Right cardiac atrium (tissue), 5 donors: ENCODE measurements around the gene IPO13. TPM values are rescaled to one million over a fixed set of nuclear protein-coding genes. Genes with fewer than 3 reads are reported as not detected.

Experiments
- ATAC-seq, 2 donors: fragments of 200-7000 bp; cut with Tn5 transposase; one replicate each; pipeline versions ENCODE4 v1.8.0 to v1.9.1; 2020; ENCODE audit warnings: moderate library complexity in 2 of 2, mild to moderate bottlenecking in 1 of 2
- DNase-seq, 3 donors: peaks; one replicate each; pipeline ENCODE4 v3.0.0-alpha.2; 2020
- H3K27ac ChIP-seq: one replicate; pipeline ENCODE4 v1.5.1; 2013; ENCODE audit warnings: mild to moderate bottlenecking, low read length, control low read depth, moderate library complexity
- H3K27me3 ChIP-seq: one replicate; pipeline ENCODE4 v1.6.1; 2013; ENCODE audit not compliant: control insufficient read depth, insufficient read depth
- H3K4me1 ChIP-seq: one replicate; pipeline ENCODE4 v1.6.1; 2013; ENCODE audit warnings: low read length; ENCODE audit not compliant: control insufficient read depth, insufficient read depth
- H3K4me3 ChIP-seq: one replicate; pipeline ENCODE4 v1.5.1; 2013; ENCODE audit warnings: low read length, control low read depth
- H3K9me3 ChIP-seq: one replicate; pipeline ENCODE4 v1.6.1; 2013; ENCODE audit warnings: low read length; ENCODE audit not compliant: control insufficient read depth
- WGBS: extraction: QIAGEN DNeasy Blood & Tissue Kit; methylation state at CpG from one replicate; pipeline ENCODE4 v1.1.7; 2013; 5-methylcytosine and 5-hydroxymethylcytosine counted together
- intact Hi-C, 4 donors: fragments of 100-400 bp; cut with DNase I; formaldehyde crosslinking; loops; one replicate each; pipeline versions ENCODE4 v1.11.0 to v1.14.0; 2022 to 2023
- polyA plus RNA-seq: library from polyadenylated mRNA; stranded (reverse); fragments of 200-250 nt; gene quantifications from one replicate; pipeline ENCODE4 v1.2.3, GENCODE V29; 2013
- total RNA-seq, 4 donors: library from RNA; stranded (reverse); fragmentation: NEBNext Ultra II Directional; extraction: Animal tissue kit (Norgen Biotek cat#: 25700); gene quantifications; one replicate each; pipeline ENCODE4 v1.2.1, GENCODE V29; 2021
- donor health status: healthy with polysubstance abuse.
- donor health status: DM: no; HTN: yes; CAD: no.
- donor health status: DM: no; HTN: no; CAD: no.
- donor health status: DM: no; HTN: yes; CAD: no; lungs with severe emphysema.
- donor health status: DM: yes; HTN: yes; CAD: no.

The IPO13 gene
- total and polyA plus RNA-seq, 5 donors = 18.6 to 31.2 (median 28.7) TPM

DNA sequence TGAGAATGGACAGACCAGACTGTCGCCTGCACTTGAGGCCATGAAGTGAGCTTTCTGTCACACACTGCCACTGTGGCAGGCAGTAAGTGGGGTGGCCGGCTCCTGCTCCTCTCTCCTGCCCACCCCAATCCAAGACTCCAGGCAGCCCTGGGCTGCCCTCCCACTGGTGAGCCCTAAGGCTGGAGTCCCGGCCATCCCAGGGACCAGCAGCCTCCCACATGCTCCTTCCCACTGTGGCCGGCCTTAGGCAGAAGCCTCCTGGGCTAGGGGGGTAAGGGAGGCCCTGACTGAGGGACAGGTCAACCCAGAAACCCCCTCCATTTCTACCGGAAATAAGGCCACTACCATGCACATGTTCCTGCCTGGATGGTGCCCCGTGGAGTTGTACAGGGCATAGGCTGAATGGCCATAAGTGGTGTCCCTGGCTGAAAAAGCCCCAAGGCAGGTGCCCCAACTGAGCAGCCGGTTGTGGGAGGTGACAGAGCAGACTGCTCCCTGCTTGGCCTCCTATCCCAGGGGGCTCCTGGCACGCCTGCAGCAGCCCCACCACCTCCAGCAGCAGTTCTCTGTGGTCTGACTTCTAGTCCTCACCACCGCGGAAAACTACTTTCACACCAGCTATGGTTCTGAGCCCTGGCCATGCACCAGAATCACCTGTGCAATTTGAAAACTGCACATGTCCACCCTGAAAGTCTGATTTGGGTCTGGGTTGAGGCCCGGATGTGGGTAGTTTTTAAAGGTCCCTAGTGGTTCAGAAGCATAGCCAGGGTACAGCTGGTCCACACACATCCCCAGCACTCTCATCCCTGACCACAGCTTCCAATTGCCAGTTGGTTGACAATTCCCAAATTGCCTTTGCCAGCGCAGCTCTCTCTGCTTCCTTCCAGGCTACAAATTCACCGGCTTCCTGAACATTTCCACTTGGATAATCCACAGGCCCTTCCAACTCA, 14.8 kb upstream of the IPO13 start:
- intact Hi-C loops = loop anchor here in 1 of 4 donors (5.0 kb wide), 1 partner anchor 170 kb away; no protein-coding TSS in a partner anchor
- Histone ChIP-seq H3K4me1 (peaks cover 4% of the 10 kb centered on the region), H3K27ac (no peak overlapping the region), H3K27me3 (no peaks in the 10 kb centered on the region), H3K4me3 (no peak overlapping the region), H3K9me3 (no peaks in the 10 kb centered on the region)
- DNase-seq = no peak
- no peak for ATAC-seq
- WGBS = 87% methylated on average over 13 of the region's 13 CpGs

DNA sequence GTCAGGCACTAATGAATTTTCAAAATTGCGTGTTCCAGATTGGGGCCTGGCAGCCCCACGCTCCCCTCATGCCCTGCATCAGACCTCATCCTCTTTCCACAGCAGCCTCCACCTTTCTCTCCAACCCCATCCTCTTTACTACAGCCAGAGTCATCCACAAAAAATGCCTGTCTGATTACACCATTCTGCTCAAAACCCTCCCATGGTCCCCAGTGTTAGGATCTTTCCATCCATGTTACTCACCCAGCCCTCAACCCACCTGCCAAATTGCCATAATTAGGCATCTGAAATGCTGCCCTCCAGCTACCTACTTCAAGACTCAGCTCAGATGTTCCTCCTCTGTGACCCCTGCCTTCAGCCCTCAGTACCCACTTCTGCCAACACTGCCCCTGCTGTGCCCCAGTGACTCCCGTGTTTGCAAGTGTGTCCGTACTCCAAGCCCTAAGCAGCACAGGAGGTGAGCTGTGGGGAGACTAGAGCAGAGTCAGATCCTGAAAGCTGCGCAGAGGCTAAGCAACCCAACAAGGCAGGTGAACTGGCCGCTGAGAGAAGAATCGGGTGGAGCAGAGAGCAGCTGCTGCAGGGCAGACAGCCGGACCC, 13.9 kb upstream of the IPO13 start:
- H3K4me1 ChIP-seq = peaks cover 4% of the 10 kb centered on the region
- intact Hi-C loops = loop anchor here in 1 of 4 donors (5.0 kb wide), 1 partner anchor 171 kb away; no protein-coding TSS in a partner anchor
- DNase-seq (no peak), ATAC-seq (no peak)
- no peaks in the 10 kb centered on the region for H3K27me3 ChIP-seq
- 29% methylated on average over 8 of the region's 8 CpGs for whole genome bisulfite sequencing
- H3K27ac ChIP-seq = no peak overlapping the region
- no peaks in the 10 kb centered on the region for H3K9me3 ChIP-seq
- H3K4me3 ChIP-seq = no peak overlapping the region

GRCh38 chr1:43933386-43934100, 13.2 kb upstream of the IPO13 start, which contains the start of gene ARTN:
Gene ARTN (plus strand): TSS chr1:43933801. CDS start chr1:43935657, 1,856 bp downstream.
- WGBS = 2% methylated on average over 42 of the region's 42 CpGs
- no peak within 1 kb of the TSS for H3K27ac ChIP-seq
- H3K4me1 ChIP-seq = peaks cover 4% of the 10 kb centered on the region
- DNase-seq = peak in 1 of 3 donors; percentile 36
- peak within 1 kb of the TSS; percentile 31 for H3K4me3 ChIP-seq
- H3K9me3 ChIP-seq = no peaks in the 10 kb centered on the region
- no peaks in the 10 kb centered on the region for H3K27me3 ChIP-seq
- intact Hi-C loops = loop anchor here in 2 of 4 donors (2.0 to 5.0 kb wide), 2 partner anchors 171 kb away; no protein-coding TSS in a partner anchor
- ATAC-seq = peak; percentile 1 to 2

- DNase-seq (peak in 2 of 3 donors; percentile 80 to 81), ATAC-seq (peak; percentile 31 to 53)
- H3K4me1 ChIP-seq = peaks cover 4% of the 10 kb centered on the region
- 32% methylated on average over 13 of the region's 13 CpGs for WGBS
- intact Hi-C loops = loop anchor here in 2 of 4 donors (2.0 to 5.0 kb wide), 2 partner anchors 172 kb away; no protein-coding TSS in a partner anchor
- no peaks in the 10 kb centered on the region for H3K9me3 ChIP-seq
- no peak overlapping the region for H3K4me3 ChIP-seq
- H3K27ac ChIP-seq = no peak overlapping the region
- no peaks in the 10 kb centered on the region for H3K27me3 ChIP-seq
These were observed 12.4 kb upstream of the IPO13 start for GRCh38 chr1:43934101-43934985.

DNA sequence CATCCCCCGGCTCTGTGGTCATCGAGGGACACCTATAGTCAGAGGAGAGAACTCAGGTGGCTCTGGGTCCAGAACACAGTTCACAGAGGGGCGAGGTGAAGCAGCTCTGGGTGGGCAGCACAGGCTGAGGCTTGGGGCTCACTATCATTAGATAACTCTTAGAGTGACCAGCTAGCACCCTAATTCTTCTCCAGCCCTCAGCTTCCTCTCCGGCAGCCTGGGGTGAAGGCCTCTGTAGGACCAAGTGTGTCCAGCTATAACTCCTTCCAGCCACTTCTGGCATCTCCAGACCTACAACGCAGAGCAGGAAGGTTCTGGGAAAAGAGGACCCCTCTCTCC, 11.8 kb upstream of the IPO13 start:
- H3K27me3 ChIP-seq = no peaks in the 10 kb centered on the region
- peaks cover 4% of the 10 kb centered on the region for H3K4me1 ChIP-seq
- no peaks in the 10 kb centered on the region for H3K9me3 ChIP-seq
- intact Hi-C loops = loop anchor here (2.0 to 5.0 kb wide), 3 partner anchors 172 to 408 kb away; no protein-coding TSS in a partner anchor
- 51% methylated on average over 5 of the region's 5 CpGs for WGBS
- DNase-seq (no peak), ATAC-seq (no peak)
- H3K27ac ChIP-seq = no peak overlapping the region
- H3K4me3 ChIP-seq = no peak overlapping the region

DNA sequence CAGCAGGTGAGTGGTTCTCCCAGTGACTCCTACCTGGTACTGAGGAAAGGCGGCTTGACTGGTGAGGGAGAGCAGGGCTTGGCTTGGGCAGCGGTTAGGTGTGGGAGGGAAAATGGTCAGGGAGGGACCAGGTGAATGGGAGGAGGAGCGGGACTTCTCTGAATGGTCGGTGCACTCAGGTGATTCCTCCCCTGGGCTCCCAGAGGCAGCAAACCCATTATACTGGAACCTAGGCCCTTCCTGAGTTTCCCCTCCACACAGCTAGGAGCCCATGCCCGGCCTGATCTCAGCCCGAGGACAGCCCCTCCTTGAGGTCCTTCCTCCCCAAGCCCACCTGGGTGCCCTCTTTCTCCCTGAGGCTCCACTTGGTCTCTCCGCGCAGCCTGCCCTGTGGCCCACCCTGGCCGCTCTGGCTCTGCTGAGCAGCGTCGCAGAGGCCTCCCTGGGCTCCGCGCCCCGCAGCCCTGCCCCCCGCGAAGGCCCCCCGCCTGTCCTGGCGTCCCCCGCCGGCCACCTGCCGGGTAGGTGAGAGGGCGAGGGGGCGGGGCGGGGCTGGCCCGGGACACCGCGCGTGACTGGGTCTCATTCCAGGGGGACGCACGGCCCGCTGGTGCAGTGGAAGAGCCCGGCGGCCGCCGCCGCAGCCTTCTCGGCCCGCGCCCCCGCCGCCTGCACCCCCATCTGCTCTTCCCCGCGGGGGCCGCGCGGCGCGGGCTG, 10.9 kb upstream of the IPO13 start:
- Histone ChIP-seq H3K9me3 (no peaks in the 10 kb centered on the region), H3K27me3 (no peaks in the 10 kb centered on the region), H3K27ac (no peak overlapping the region), H3K4me1 (peaks cover 4% of the 10 kb centered on the region), H3K4me3 (peak overlapping the region; percentile 55)
- no peak for ATAC-seq
- DNase-seq = peak in 2 of 3 donors; percentile 50 to 67
- intact Hi-C loops = loop anchor here in 3 of 4 donors (2.0 to 5.0 kb wide), 3 partner anchors 173 to 409 kb away; no protein-coding TSS in a partner anchor
- WGBS = 11% methylated on average over 48 of the region's 48 CpGs

DNA sequence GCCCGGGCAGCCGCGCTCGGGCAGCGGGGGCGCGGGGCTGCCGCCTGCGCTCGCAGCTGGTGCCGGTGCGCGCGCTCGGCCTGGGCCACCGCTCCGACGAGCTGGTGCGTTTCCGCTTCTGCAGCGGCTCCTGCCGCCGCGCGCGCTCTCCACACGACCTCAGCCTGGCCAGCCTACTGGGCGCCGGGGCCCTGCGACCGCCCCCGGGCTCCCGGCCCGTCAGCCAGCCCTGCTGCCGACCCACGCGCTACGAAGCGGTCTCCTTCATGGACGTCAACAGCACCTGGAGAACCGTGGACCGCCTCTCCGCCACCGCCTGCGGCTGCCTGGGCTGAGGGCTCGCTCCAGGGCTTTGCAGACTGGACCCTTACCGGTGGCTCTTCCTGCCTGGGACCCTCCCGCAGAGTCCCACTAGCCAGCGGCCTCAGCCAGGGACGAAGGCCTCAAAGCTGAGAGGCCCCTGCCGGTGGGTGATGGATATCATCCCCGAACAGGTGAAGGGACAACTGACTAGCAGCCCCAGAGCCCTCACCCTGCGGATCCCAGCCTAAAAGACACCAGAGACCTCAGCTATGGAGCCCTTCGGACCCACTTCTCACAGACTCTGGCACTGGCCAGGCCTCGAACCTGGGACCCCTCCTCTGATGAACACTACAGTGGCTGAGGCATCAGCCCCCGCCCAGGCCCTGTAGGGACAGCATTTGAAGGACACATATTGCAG, 10.2 kb upstream of the IPO13 start:
- no peaks in the 10 kb centered on the region for H3K9me3 ChIP-seq
- ATAC-seq = peak; percentile 27 to 39
- intact Hi-C loops = loop anchor here in 3 of 4 donors (5.0 kb wide), 2 partner anchors 174 to 409 kb away; no protein-coding TSS in a partner anchor

DNA sequence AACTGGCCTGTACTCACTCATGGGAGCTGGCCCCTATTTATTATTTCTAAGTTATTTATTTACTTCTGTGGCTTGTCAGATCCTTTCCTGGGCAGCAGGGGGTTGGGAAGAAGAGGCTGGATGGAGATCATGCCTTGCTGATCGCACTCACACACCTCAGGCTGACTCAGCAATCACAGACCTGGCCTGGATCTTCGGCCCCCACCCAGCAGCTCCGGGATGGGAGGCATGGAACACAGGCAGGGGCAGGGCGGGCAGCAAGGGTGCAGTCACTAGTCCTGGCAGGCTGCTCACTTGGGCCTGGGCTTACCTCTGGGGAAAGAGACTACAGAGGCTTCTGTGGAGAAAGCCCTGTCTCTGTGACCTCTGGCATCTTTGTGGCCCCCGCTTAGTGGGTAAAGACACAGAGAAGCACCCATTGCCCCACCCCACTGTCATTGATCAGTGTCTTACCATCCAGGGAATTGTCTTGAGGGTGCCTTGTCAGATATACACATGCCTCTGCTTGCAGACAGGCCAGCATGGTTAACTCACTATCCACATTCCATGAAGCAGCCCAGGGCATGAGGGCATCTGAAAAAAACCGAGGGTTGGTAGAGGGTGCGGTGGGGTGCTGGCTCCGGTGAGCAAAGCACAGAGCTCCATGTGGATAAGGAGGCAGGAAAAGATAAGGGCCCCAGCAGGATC, 9.4 kb upstream of the IPO13 start:
- intact Hi-C loops = loop anchor here in 3 of 4 donors (5.0 kb wide), 2 partner anchors 175 to 410 kb away; no protein-coding TSS in a partner anchor
- H3K9me3 ChIP-seq = no peaks in the 10 kb centered on the region
- 91% methylated on average over 8 of the region's 8 CpGs for WGBS
- H3K4me1 ChIP-seq = peaks cover 4% of the 10 kb centered on the region
- DNase-seq (no peak), ATAC-seq (no peak)
- H3K27ac ChIP-seq = no peak overlapping the region
- no peak overlapping the region for H3K4me3 ChIP-seq
- H3K27me3 ChIP-seq = no peaks in the 10 kb centered on the region

More for the DNA sequence above, 10.2 kb upstream of the IPO13 start:
- no peak overlapping the region for H3K27ac ChIP-seq
- peak in 2 of 3 donors; percentile 64 to 76 for DNase-seq
- H3K4me1 ChIP-seq = peaks cover 4% of the 10 kb centered on the region
- WGBS = 11% methylated on average over 56 of the region's 56 CpGs
- no peaks in the 10 kb centered on the region for H3K27me3 ChIP-seq
- peak overlapping the region; percentile 55 for H3K4me3 ChIP-seq
